Measurements from ENCODE around the gene FAM222B. TPM values are rescaled to one million over a fixed set of nuclear protein-coding genes. Genes with fewer than 3 reads are reported as not detected.

FAM222B gene
- total and polyA plus RNA-seq, 9 of the 15 experiments (the other 6 are each of a cell fraction or from before 2014, with no cell fraction given), result 4.0 to 34.6 (median 7.5) TPM

- TF ChIP-seq TEAD4 (IDR thresholded peaks at IDR 0.05; ENCODE audit: low read length) (peak; percentile 82), TEAD4 (CRISPR knock-in tag; IDR thresholded peaks at IDR 0.05; ENCODE audit: borderline replicate concordance) (no peak), PTBP1 (IDR thresholded peaks at IDR 0.05; ENCODE audit: low read depth, low read length) (no peak), PBX2 (CRISPR knock-in tag; IDR thresholded peaks at IDR 0.05; ENCODE audit: low read depth) (no peak), PBX2 (tag; conservative IDR thresholded peaks at IDR 0.05; ENCODE audit: low read depth) (peak; percentile 41), ESRRA (IDR thresholded peaks at IDR 0.05; ENCODE audit: borderline replicate concordance, low read depth) (no peak), SAFB (IDR thresholded peaks at IDR 0.05; ENCODE audit: borderline replicate concordance, low read depth, low read length) (no peak), TBL1XR1 (IDR thresholded peaks at IDR 0.05; ENCODE audit: low read length in 2 of 2) (0 out of 4 replicates have a peak, but pooled peaks of 1 of the 2 experiments have one; percentile 19), SRSF7 (optimal IDR thresholded peaks at IDR 0.05; ENCODE audit: low read depth, low read length) (no peak), SIN3B (IDR thresholded peaks at IDR 0.05; ENCODE audit: low read depth) (no peak), RBM25 (IDR thresholded peaks at IDR 0.05; ENCODE audit: low read depth, low read length, severe bottlenecking) (no peak)
Observed at GRCh38 chr17:28878981-28879380, 36.4 kb upstream of the FAM222B start (continued).

Measured in K562 (cell line).